ENCODE data around the gene POLRMT. TPM values are rescaled to one million over a fixed set of nuclear protein-coding genes. Genes with fewer than 3 reads are reported as not detected.

Gene POLRMT
- total RNA-seq, 1 experiment from 2014 or later = 62.8 TPM

- no peak for DNase-seq (ENCODE audit: low spot score)
- in situ Hi-C loops (cut with HindIII; ENCODE audit: low sequenced_read_pairs) = no loop called here
These were observed 30.7 kb downstream of the POLRMT start for GRCh38 chr19:602391-603301.

GRCh38 chr19:601790-602189 lies 31.5 kb downstream of the POLRMT start:
- DNase-seq (ENCODE audit: low spot score) = no peak
- in situ Hi-C loops (cut with HindIII; ENCODE audit: low sequenced_read_pairs) = no loop called here

GRCh38 chr19:601310-601709 lies 32.0 kb downstream of the POLRMT start:
- in situ Hi-C loops (cut with HindIII; ENCODE audit: low sequenced_read_pairs) = no loop called here
- no peak for DNase-seq (ENCODE audit: low spot score)

- DNase-seq (ENCODE audit: low spot score) = no peak
- in situ Hi-C loops (cut with HindIII; ENCODE audit: low sequenced_read_pairs) = no loop called here
These were observed 35.7 kb downstream of the POLRMT start for GRCh38 chr19:597406-598315.

- in situ Hi-C loops (cut with HindIII; ENCODE audit: low sequenced_read_pairs) = no loop called here
- no peak for DNase-seq (ENCODE audit: low spot score)
These were observed 37.1 kb downstream of the POLRMT start for GRCh38 chr19:596263-596655.

- in situ Hi-C loops (cut with HindIII; ENCODE audit: low sequenced_read_pairs) = no loop called here
- no peak for DNase-seq (ENCODE audit: low spot score)
These were observed 37.7 kb downstream of the POLRMT start for GRCh38 chr19:595326-596262.

- DNase-seq (ENCODE audit: low spot score) = no peak
- in situ Hi-C loops (cut with HindIII; ENCODE audit: low sequenced_read_pairs) = no loop called here
These were observed 39.0 kb downstream of the POLRMT start for GRCh38 chr19:594265-594870.

GRCh38 chr19:593505-593904 lies 39.8 kb downstream of the POLRMT start:
- no peak for DNase-seq (ENCODE audit: low spot score)
- in situ Hi-C loops (cut with HindIII; ENCODE audit: low sequenced_read_pairs) = no loop called here

- in situ Hi-C loops (cut with HindIII; ENCODE audit: low sequenced_read_pairs) = no loop called here
- DNase-seq (ENCODE audit: low spot score) = no peak
These were observed 40.3 kb downstream of the POLRMT start for GRCh38 chr19:593055-593454.

GRCh38 chr19:592101-592500 lies 41.2 kb downstream of the POLRMT start:
- DNase-seq (ENCODE audit: low spot score) = no peak
- in situ Hi-C loops (cut with HindIII; ENCODE audit: low sequenced_read_pairs) = no loop called here

- in situ Hi-C loops (cut with HindIII; ENCODE audit: low sequenced_read_pairs) = no loop called here
- DNase-seq (ENCODE audit: low spot score) = no peak
These were observed 42.0 kb downstream of the POLRMT start for GRCh38 chr19:591099-591958.

- DNase-seq (ENCODE audit: low spot score) = no peak
These were observed 42.6 kb downstream of the POLRMT start for GRCh38 chr19:590750-591098.

GRCh38 chr19:590396-590745 lies 43.0 kb downstream of the POLRMT start:
- in situ Hi-C loops (cut with HindIII; ENCODE audit: low sequenced_read_pairs) = no loop called here
- DNase-seq (ENCODE audit: low spot score) = no peak

More at GRCh38 chr19:590750-591098, 42.6 kb downstream of the POLRMT start:
- in situ Hi-C loops (cut with HindIII; ENCODE audit: low sequenced_read_pairs) = no loop called here

GRCh38 chr19:589693-590395 lies 43.5 kb downstream of the POLRMT start, which contains the start of gene HCN2:
Gene HCN2, plus strand, starts transcription at chr19:589881. Its CDS starts 65 bp downstream, at chr19:589946.
- no peak for DNase-seq (ENCODE audit: low spot score)
- in situ Hi-C loops (cut with HindIII; ENCODE audit: low sequenced_read_pairs) = no loop called here

GRCh38 chr19:588741-589692 lies 44.3 kb downstream of the POLRMT start:
- in situ Hi-C loops (cut with HindIII; ENCODE audit: low sequenced_read_pairs) = no loop called here
- no peak for DNase-seq (ENCODE audit: low spot score)

GRCh38 chr19:588093-588740 lies 45.1 kb downstream of the POLRMT start:
- in situ Hi-C loops (cut with HindIII; ENCODE audit: low sequenced_read_pairs) = no loop called here
- peak; percentile 58 for DNase-seq (ENCODE audit: low spot score)
